Measurements from ENCODE around the gene SNX11. TPM values are rescaled to one million over a fixed set of nuclear protein-coding genes. Genes with fewer than 3 reads are reported as not detected.

SNX11 gene
- total and polyA plus RNA-seq, 9 of the 15 experiments (the other 6 are each of a cell fraction or from before 2014, with no cell fraction given), result 12.4 to 24.0 (median 16.8) TPM

DNA sequence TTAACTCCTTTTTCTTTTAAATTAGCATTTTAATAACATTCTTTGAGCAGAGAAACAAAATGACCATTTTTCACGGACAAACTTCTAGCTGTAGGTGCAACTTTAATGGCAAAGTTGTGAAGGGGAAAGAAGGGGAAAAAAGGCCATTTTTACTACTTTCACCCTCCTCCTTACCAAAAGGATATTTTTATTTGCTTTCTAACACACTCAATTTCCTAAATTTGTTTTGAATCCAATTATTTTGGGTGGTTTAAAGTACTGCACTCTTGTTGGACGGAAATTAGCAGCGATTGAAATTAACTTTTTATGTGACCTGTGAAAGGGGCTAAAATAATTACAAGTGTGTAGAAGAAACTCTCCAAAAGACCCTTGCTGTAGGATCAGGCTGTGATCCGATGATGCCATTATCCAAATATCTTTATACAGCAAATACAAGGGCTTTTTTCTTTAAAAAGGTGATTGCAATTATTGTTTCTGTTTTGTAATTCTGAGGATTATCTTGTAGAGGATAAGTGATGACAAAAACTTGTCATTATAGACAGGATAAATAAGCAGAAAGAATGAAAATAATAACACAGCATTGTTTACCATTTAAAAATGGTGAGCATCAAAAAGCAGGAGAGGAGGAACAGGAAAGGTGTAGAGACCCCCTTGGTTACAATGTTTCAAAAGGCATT, 42.4 kb downstream of the SNX11 start (continued):
- peak; percentile 98 for TF ChIP-seq CBX8 (IDR thresholded peaks at IDR 0.05; ENCODE audit: borderline replicate concordance, extremely low read depth, low read depth, low read length, poor library complexity, severe bottlenecking)

GRCh38 chr17:48150597-48151001, 43.0 kb downstream of the SNX11 start:
- in situ Hi-C loops (cut with MboI) (no loop called here), intact Hi-C loops (cut with micrococcal nuclease) (loop anchor here (5.0 kb wide), 3 partner anchors 67 to 187 kb away; no protein-coding TSS in a partner anchor)
- H3K79me2 ChIP-seq (ENCODE audit: control insufficient read depth, insufficient read depth, low read length), result no peaks in the 10 kb centered on the region
- H4K20me1 ChIP-seq (replicated peaks; ENCODE audit: control insufficient read depth, insufficient read depth, low read length), result no peaks in the 10 kb centered on the region
- H3K9me1 ChIP-seq (ENCODE audit: control insufficient read depth, insufficient read depth, low read length), result no peaks in the 10 kb centered on the region
- H3K4me1 ChIP-seq (replicated peaks in 1 of 2; ENCODE audit: control insufficient read depth in 2 of 2, insufficient read depth in 2 of 2, low read length in 2 of 2), result peaks cover 7 to 20% of the 10 kb centered on the region in 2 experiments; a peak in 4 of 5 replicates
- ATAC-seq (no peak), DNase-seq (ENCODE audit: extremely low read depth in 1 of 4, low spot score in 3 of 4) (no peak), FAIRE-seq (no peak)
- H3K9me3 ChIP-seq (replicated peaks; ENCODE audit: control insufficient read depth, insufficient read depth, low read depth, low read length), result no peaks in the 10 kb centered on the region
- no peak overlapping the region for H3K27ac ChIP-seq (ENCODE audit: extremely low read depth, low read depth, low read length)
- ChIA-PET POLR2A (no interaction called here), CTCF (ENCODE audit: low intra/inter-chr PET ratio) (no interaction called here)
- no peak overlapping the region for H3K4me2 ChIP-seq (ENCODE audit: insufficient read depth, low read length)
- WGBS (ENCODE audit: insufficient coverage, low coverage, missing lambda C conversion rate), result 17% methylated on average over 11 of the region's 11 CpGs
- peaks cover 6 to 22% of the 10 kb centered on the region in 2 experiments; a peak in 2 of 5 replicates for H3K27me3 ChIP-seq (ENCODE audit: control insufficient read depth in 2 of 2, insufficient read depth in 2 of 2, low read length in 2 of 2)
- no peak overlapping the region for H2AFZ ChIP-seq (ENCODE audit: low read depth, low read length)
- peak; percentile 41 for TF ChIP-seq ZFP36 (IDR thresholded peaks at IDR 0.05; ENCODE audit: low read depth, low read length, partially characterized antibody)
- TF ChIP-seq, protein P1, sequence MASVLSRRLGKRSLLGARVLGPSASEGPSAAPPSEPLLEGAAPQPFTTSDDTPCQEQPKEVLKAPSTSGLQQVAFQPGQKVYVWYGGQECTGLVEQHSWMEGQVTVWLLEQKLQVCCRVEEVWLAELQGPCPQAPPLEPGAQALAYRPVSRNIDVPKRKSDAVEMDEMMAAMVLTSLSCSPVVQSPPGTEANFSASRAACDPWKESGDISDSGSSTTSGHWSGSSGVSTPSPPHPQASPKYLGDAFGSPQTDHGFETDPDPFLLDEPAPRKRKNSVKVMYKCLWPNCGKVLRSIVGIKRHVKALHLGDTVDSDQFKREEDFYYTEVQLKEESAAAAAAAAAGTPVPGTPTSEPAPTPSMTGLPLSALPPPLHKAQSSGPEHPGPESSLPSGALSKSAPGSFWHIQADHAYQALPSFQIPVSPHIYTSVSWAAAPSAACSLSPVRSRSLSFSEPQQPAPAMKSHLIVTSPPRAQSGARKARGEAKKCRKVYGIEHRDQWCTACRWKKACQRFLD (CRISPR knock-in tag; IDR thresholded peaks at IDR 0.05), result no peak
- peak; percentile 26 for TF ChIP-seq CBX8 (IDR thresholded peaks at IDR 0.05; ENCODE audit: borderline replicate concordance, extremely low read depth, low read depth, low read length, poor library complexity, severe bottlenecking)
- peak; percentile 47; the same call in 1 of the 2 replicates for TF ChIP-seq RNF2 (IDR thresholded peaks at IDR 0.05)
- H3K36me3 ChIP-seq (ENCODE audit: control insufficient read depth, insufficient read depth, low read length), result no peaks in the 10 kb centered on the region
- no peak overlapping the region for H3K9ac ChIP-seq (ENCODE audit: insufficient read depth in 1 of 2, low read depth in 2 of 2, low read length in 2 of 2)
- no TSS peak for BruUV-seq (replicated peaks)
- no peak overlapping the region for H3K4me3 ChIP-seq

All from K562 (cell line).